Pancreas (tissue), 10 donors: ENCODE data around the gene LAMP5. TPM values are rescaled to one million over a fixed set of nuclear protein-coding genes. Genes with fewer than 3 reads are reported as not detected.

ENCODE experiments used
- ATAC-seq, 4 donors: fragments of 200-7000 bp; cut with Tn5 transposase; one replicate each; pipeline versions ENCODE4 v1.8.0 to v1.9.1; 2020; ENCODE audit warnings: mild to moderate bottlenecking in 4 of 4, moderate library complexity in 4 of 4
- DNase-seq, 6 donors: peaks; one replicate each; pipeline ENCODE4 v3.0.0-alpha.2; 2020
- FAIRE-seq: peaks from 2 replicates; lab custom pipeline; 2012; peaks lifted over from hg19 to GRCh38; lab: Jason Lieb, UNC
- H3K27ac ChIP-seq, 4 donors: fragments of 200-600 bp; sonication (generic); 1 replicate in 3 of 4; 2 replicates in 1 of 4; pipeline versions ENCODE4 v1.5.0 to v1.8.0; 2020
- H3K27me3 ChIP-seq, 4 donors: fragments of 200-600 bp; one replicate each; pipeline ENCODE4 v1.8.0; 2021
- H3K36me3 ChIP-seq, 3 donors: fragments of 200-600 bp; sonication (generic) in 1 of 3; one replicate each; pipeline versions ENCODE4 v1.5.0 to v1.8.0; 2020 to 2021
- H3K4me1 ChIP-seq, 3 donors: fragments of 200-600 bp; one replicate each; pipeline ENCODE4 v1.8.0; 2021
- H3K4me3 ChIP-seq, 4 donors: fragments of 200-600 bp; sonication (generic) in 2 of 4; one replicate each; pipeline versions ENCODE4 v1.5.0 to v1.8.0; 2020 to 2021
- H3K9me3 ChIP-seq, 4 donors: fragments of 200-600 bp; one replicate each; pipeline ENCODE4 v1.8.0; 2021
- WGBS, 2 donors: extraction: QIAGEN DNeasy Blood & Tissue Kit; methylation state at CpG; one replicate each; pipeline ENCODE4 v1.1.7; 2013; 5-methylcytosine and 5-hydroxymethylcytosine counted together
- intact Hi-C, 3 donors: fragments of 100-400 bp; cut with DNase I; formaldehyde crosslinking; loops; one replicate each; pipeline versions ENCODE4 v1.11.1 to v1.14.2; 2022
- polyA plus RNA-seq, 2 donors: library from polyadenylated mRNA; stranded (reverse); fragments of 200-250 nt; gene quantifications; one replicate each; pipeline ENCODE4 v1.2.3, GENCODE V29; 2013
- total RNA-seq, 6 donors: library from RNA; stranded (reverse); fragmentation: NEBNext Ultra II Directional in 4 of 6; extraction: Animal tissue kit (Norgen Biotek cat#: 25700) in 4 of 6; gene quantifications; one replicate each; pipeline versions ENCODE4 v1.2.1 to v1.2.4, GENCODE V29; 2021 to 2023
- TF ChIP-seq, protein P1 (sequence below), 4 donors: fragments of 200-600 bp; sonication (generic) in 3 of 4; IDR thresholded peaks; one replicate each; pipeline versions ENCODE4 v1.5.0 to v1.8.0; 2021; ENCODE audit warnings: antibody characterized with exemption in 4 of 4
- donor health status: healthy with polysubstance abuse.
- donor health status: DM: no; HTN: no; CAD: no; lungs with moderate emphysema.
- donor health status: DM: no; HTN: no; CAD: no.
- donor health status: control.
- donor health status: control.
- donor health status: Bipolar disorder and iron deficiency.
- donor health status: DM: yes; HTN: yes; CAD: no.
- donor health status: DM: no; HTN: no; CAD: no.
- donor health status: DM: no; HTN: no; CAD: no.
- donor health status: DM: yes; HTN: yes; CAD: no.

The LAMP5 gene
- total and polyA plus RNA-seq, 8 donors = 0.09 to 3.9 (median 0.35) TPM; not detected in 3

DNA sequence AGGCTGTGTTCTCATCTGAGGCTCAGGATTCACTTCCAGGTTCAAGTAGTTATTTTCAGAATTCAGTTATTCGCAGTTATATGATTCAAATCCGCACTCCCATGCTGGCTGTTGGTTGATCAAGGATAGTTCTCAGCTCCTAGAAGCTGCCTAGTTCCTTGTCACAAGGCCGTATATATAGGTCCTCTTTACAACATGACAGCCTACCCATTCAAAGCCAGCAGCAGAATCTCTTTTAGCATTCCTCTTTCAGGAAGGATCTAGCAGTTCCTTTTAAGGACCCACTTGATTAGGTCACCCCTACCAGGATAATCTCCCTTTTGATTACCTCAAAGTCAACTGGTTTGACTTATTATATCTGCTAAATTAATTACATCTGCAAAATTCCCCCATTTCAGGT, 23.8 kb upstream of the LAMP5 start:
- no peak for ATAC-seq
- H3K4me1 ChIP-seq = no peaks in the 10 kb centered on the region
- TF ChIP-seq, protein P1, sequence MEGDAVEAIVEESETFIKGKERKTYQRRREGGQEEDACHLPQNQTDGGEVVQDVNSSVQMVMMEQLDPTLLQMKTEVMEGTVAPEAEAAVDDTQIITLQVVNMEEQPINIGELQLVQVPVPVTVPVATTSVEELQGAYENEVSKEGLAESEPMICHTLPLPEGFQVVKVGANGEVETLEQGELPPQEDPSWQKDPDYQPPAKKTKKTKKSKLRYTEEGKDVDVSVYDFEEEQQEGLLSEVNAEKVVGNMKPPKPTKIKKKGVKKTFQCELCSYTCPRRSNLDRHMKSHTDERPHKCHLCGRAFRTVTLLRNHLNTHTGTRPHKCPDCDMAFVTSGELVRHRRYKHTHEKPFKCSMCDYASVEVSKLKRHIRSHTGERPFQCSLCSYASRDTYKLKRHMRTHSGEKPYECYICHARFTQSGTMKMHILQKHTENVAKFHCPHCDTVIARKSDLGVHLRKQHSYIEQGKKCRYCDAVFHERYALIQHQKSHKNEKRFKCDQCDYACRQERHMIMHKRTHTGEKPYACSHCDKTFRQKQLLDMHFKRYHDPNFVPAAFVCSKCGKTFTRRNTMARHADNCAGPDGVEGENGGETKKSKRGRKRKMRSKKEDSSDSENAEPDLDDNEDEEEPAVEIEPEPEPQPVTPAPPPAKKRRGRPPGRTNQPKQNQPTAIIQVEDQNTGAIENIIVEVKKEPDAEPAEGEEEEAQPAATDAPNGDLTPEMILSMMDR (IDR thresholded peaks at IDR 0.05) = no peak
- intact Hi-C loops = no loop called here
- H3K4me3 ChIP-seq = no peak overlapping the region
- no peaks in the 10 kb centered on the region for H3K9me3 ChIP-seq
- H3K27ac ChIP-seq = no peak overlapping the region
- FAIRE-seq = no peak
- 74 to 82% methylated on average over 3 of the region's 3 CpGs for WGBS, 2 donors
- H3K27me3 ChIP-seq = no peaks in the 10 kb centered on the region
- H3K36me3 ChIP-seq = no peaks in the 10 kb centered on the region
- DNase-seq = no peak

DNA sequence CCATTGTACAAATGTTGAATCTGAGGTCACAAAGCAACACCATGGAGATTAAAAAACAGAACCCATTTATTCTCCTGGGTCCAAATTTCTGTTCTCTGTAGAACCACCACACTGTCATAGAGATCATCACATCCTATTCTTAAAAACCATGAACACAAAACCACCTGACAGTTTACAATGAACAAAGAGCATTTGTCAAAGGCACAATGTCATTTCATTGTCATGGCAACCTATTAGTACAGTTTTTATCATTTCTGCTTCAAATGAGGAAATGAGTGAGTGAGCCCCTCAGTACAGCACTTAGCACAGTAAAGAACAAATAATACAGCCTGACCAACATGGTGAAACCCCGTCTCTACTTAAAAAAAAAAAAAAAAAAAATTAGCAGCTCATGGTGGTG, 23.1 kb upstream of the LAMP5 start:
- no peaks in the 10 kb centered on the region for H3K36me3 ChIP-seq
- H3K27ac ChIP-seq = no peak overlapping the region
- no peak for FAIRE-seq
- intact Hi-C loops = no loop called here
- DNase-seq = no peak
- H3K9me3 ChIP-seq = no peaks in the 10 kb centered on the region
- H3K4me1 ChIP-seq = no peaks in the 10 kb centered on the region
- no peak overlapping the region for H3K4me3 ChIP-seq
- TF ChIP-seq, protein P1 (IDR thresholded peaks at IDR 0.05) = no peak
- ATAC-seq = no peak
- H3K27me3 ChIP-seq = no peaks in the 10 kb centered on the region
- 25 to 45% methylated on average over 1 of the region's 1 CpG for WGBS, 2 donors

- Histone ChIP-seq H3K4me1 (no peaks in the 10 kb centered on the region), H3K9me3 (no peaks in the 10 kb centered on the region), H3K36me3 (no peaks in the 10 kb centered on the region), H3K27ac (no peak overlapping the region), H3K4me3 (no peak overlapping the region), H3K27me3 (no peaks in the 10 kb centered on the region)
- FAIRE-seq (no peak), DNase-seq (no peak), ATAC-seq (no peak)
- 47 to 62% methylated on average over 4 of the region's 4 CpGs for WGBS, 2 donors
- intact Hi-C loops = no loop called here
- TF ChIP-seq, protein P1 (IDR thresholded peaks at IDR 0.05) = no peak
Observed at GRCh38 chr20:9492067-9492466, 22.3 kb upstream of the LAMP5 start.

DNA sequence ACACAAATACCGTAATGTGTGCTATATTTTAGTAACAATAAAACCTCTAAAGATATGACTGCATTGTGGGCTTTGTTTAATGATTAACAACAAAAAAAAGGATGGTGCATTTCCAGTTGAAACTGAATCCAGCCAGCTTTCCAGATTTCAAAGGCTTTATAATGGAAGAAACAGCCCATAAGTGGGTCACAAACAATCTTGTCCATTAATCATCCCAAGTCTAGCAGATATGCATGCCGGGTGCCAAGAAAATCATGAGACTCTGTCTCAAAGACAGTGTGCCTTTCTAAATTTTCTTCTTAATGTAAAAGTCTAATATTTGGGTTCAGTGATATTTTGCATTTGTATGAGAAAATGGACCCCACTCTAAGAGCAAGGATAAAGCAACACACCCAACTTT, 20.6 kb upstream of the LAMP5 start:
- WGBS, 2 donors = 27 to 33% methylated on average over 2 of the region's 2 CpGs
- ATAC-seq (peak in 1 of 4 donors; percentile 34), FAIRE-seq (no peak), DNase-seq (no peak)
- TF ChIP-seq, protein P1 (IDR thresholded peaks at IDR 0.05) = no peak
- H3K4me3 ChIP-seq = no peak overlapping the region
- H3K9me3 ChIP-seq = no peaks in the 10 kb centered on the region
- H3K27me3 ChIP-seq = no peaks in the 10 kb centered on the region
- intact Hi-C loops = no loop called here
- no peak overlapping the region for H3K27ac ChIP-seq
- no peaks in the 10 kb centered on the region for H3K36me3 ChIP-seq
- H3K4me1 ChIP-seq = no peaks in the 10 kb centered on the region

GRCh38 chr20:9495701-9496100, 18.7 kb upstream of the LAMP5 start:
- WGBS, 2 donors = 60 to 61% methylated on average over 2 of the region's 2 CpGs
- DNase-seq (no peak), ATAC-seq (no peak), FAIRE-seq (no peak)
- no peak overlapping the region for H3K4me3 ChIP-seq
- intact Hi-C loops = no loop called here
- H3K4me1 ChIP-seq = no peaks in the 10 kb centered on the region
- no peaks in the 10 kb centered on the region for H3K9me3 ChIP-seq
- no peaks in the 10 kb centered on the region for H3K36me3 ChIP-seq
- TF ChIP-seq, protein P1 (IDR thresholded peaks at IDR 0.05) = no peak
- no peaks in the 10 kb centered on the region for H3K27me3 ChIP-seq
- H3K27ac ChIP-seq = no peak overlapping the region
